Measurements from ENCODE around the gene ZNG1F.
"Not testable (repeated sequence)": the region's sequence is repeated elsewhere in the genome, so short reads cannot be mapped to it uniquely, and the experiment has no call there.

DNA sequence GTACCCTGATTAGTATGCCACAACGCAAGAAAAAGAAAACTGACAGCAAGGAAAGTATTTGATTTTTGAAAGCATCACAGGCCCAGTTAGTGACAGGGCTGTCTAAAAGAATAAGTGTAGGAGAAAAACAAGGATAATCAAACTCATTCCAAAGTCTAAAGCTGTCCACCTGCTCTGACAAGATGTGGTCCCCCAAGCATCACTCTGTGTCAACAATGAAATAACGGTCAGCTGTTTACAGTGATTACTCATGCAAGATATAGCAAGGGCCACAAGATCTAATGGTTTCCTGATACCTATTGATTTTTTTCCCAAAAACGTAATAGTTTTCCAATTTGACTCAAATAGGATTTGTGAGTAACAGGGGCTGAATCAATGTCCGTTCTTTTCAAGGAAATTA is 14.1 kb downstream of the ZNG1F start:
- TF ChIP-seq, protein P1, sequence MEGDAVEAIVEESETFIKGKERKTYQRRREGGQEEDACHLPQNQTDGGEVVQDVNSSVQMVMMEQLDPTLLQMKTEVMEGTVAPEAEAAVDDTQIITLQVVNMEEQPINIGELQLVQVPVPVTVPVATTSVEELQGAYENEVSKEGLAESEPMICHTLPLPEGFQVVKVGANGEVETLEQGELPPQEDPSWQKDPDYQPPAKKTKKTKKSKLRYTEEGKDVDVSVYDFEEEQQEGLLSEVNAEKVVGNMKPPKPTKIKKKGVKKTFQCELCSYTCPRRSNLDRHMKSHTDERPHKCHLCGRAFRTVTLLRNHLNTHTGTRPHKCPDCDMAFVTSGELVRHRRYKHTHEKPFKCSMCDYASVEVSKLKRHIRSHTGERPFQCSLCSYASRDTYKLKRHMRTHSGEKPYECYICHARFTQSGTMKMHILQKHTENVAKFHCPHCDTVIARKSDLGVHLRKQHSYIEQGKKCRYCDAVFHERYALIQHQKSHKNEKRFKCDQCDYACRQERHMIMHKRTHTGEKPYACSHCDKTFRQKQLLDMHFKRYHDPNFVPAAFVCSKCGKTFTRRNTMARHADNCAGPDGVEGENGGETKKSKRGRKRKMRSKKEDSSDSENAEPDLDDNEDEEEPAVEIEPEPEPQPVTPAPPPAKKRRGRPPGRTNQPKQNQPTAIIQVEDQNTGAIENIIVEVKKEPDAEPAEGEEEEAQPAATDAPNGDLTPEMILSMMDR (IDR thresholded peaks at IDR 0.05; ENCODE audit: poor library complexity, severe bottlenecking), result not testable (repeated sequence)
- TF ChIP-seq RAD21 (conservative IDR thresholded peaks at IDR 0.05); TAF1 (IDR thresholded peaks at IDR 0.05; ENCODE audit: low read depth); EP300 (conservative IDR thresholded peaks at IDR 0.05; ENCODE audit: poor library complexity, severe bottlenecking); EZH2 (IDR thresholded peaks at IDR 0.05; ENCODE audit: borderline replicate concordance, insufficient read depth, low read length, poor library complexity, severe bottlenecking); MXI1 (conservative IDR thresholded peaks at IDR 0.05; ENCODE audit: poor library complexity, severe bottlenecking): not testable (repeated sequence)

All from neural cell (in vitro differentiated cells).